PFSK-1 (cell line): Measurements from ENCODE around the gene SLC44A3.

Source experiments
- FOXP2 ChIP-seq: optimal IDR thresholded peaks from 2 replicates; pipeline ENCODE3; 2011; ENCODE audit warnings: borderline replicate concordance, control low read depth, inconsistent platforms; ENCODE audit not compliant: insufficient read depth; ENCODE audit errors: extremely low read length, extremely low read depth
- POLR2AphosphoS5 ChIP-seq: IDR thresholded peaks from 2 replicates; pipeline ENCODE4 v1.6.1; 2012; ENCODE audit warnings: low read depth, mild to moderate bottlenecking, control low read depth, low read length, moderate library complexity
- SIN3A ChIP-seq: IDR thresholded peaks from 2 replicates; pipeline ENCODE4 v1.6.1; 2012; ENCODE audit warnings: mild to moderate bottlenecking, low read length, moderate library complexity, borderline replicate concordance; ENCODE audit not compliant: insufficient read depth
- TAF1 ChIP-seq: IDR thresholded peaks from 2 replicates; pipeline ENCODE4 v1.6.1; 2012; ENCODE audit warnings: low read length, control low read depth, borderline replicate concordance; ENCODE audit not compliant: insufficient read depth
- TF ChIP-seq, protein P1 (sequence below), 2 experiments: IDR thresholded peaks; 2 replicates each; pipeline versions ENCODE4 v1.6.1 to v1.8.0; 2011 to 2012; ENCODE audit warnings: low read depth in 2 of 2, low read length in 2 of 2, control low read depth in 1 of 2, inconsistent platforms in 1 of 2, mild to moderate bottlenecking in 1 of 2, moderate library complexity in 1 of 2; ENCODE audit not compliant: insufficient read depth in 1 of 2

The SLC44A3 gene

DNA sequence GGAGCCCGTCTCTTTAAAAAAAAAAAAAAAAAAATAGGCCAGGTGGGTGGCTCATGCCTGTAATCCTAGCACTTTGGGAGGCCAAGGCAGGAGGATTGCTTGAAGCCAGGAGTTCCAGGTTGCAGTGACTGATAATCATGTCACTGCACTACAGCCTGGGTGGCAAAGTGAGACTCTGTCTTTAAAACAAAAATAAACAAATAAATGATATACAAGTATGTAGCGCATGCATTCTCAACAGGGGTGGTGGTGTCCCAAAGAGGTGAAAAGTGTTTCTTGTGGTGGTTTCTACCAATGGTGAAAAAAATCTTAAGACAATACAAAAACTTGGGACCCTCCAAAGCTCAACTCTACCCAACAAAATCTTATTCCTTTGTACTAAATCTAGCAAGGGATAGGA lies 88.8 kb downstream of the SLC44A3 start:
- TF ChIP-seq POLR2AphosphoS5: no peak
- TF ChIP-seq, protein P1, sequence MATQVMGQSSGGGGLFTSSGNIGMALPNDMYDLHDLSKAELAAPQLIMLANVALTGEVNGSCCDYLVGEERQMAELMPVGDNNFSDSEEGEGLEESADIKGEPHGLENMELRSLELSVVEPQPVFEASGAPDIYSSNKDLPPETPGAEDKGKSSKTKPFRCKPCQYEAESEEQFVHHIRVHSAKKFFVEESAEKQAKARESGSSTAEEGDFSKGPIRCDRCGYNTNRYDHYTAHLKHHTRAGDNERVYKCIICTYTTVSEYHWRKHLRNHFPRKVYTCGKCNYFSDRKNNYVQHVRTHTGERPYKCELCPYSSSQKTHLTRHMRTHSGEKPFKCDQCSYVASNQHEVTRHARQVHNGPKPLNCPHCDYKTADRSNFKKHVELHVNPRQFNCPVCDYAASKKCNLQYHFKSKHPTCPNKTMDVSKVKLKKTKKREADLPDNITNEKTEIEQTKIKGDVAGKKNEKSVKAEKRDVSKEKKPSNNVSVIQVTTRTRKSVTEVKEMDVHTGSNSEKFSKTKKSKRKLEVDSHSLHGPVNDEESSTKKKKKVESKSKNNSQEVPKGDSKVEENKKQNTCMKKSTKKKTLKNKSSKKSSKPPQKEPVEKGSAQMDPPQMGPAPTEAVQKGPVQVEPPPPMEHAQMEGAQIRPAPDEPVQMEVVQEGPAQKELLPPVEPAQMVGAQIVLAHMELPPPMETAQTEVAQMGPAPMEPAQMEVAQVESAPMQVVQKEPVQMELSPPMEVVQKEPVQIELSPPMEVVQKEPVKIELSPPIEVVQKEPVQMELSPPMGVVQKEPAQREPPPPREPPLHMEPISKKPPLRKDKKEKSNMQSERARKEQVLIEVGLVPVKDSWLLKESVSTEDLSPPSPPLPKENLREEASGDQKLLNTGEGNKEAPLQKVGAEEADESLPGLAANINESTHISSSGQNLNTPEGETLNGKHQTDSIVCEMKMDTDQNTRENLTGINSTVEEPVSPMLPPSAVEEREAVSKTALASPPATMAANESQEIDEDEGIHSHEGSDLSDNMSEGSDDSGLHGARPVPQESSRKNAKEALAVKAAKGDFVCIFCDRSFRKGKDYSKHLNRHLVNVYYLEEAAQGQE (IDR thresholded peaks at IDR 0.05; ENCODE audit: insufficient read depth in 1 of 2, low read depth in 2 of 2, low read length in 2 of 2): no peak
- no peak for TF ChIP-seq TAF1
- TF ChIP-seq FOXP2: no peak
- TF ChIP-seq SIN3A: no peak

DNA sequence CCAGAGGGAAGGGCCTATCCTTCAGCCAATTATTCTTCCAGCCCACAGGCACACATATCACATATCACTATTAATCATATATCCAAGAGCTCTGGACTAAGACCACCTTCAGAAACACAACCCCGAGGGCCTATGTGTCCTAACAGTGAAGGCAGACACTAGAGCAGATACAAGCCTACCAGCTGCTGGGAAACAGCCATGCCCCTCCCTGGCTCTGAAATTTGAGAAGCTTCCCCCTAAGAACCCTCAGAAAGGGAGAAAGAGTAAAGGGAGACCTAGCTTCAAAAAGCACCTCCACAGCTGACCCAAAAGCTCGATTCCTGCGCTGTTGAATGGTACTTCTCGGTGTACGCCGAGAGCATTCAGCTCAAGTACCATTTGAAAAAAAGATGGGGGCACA lies 89.3 kb downstream of the SLC44A3 start:
- TF ChIP-seq, protein P1 (IDR thresholded peaks at IDR 0.05; ENCODE audit: insufficient read depth in 1 of 2, low read depth in 2 of 2, low read length in 2 of 2): no peak
- TF ChIP-seq TAF1: no peak
- TF ChIP-seq SIN3A: no peak

- TF ChIP-seq SIN3A (no peak), POLR2AphosphoS5 (no peak), FOXP2 (no peak), TAF1 (no peak)
- TF ChIP-seq, protein P1 (IDR thresholded peaks at IDR 0.05; ENCODE audit: insufficient read depth in 1 of 2, low read depth in 2 of 2, low read length in 2 of 2): no peak
These were observed 92.4 kb downstream of the SLC44A3 start for GRCh38 chr1:94912263-94913184.

- TF ChIP-seq POLR2AphosphoS5 (no peak), SIN3A (no peak), FOXP2 (no peak), TAF1 (no peak)
- TF ChIP-seq, protein P1 (IDR thresholded peaks at IDR 0.05; ENCODE audit: insufficient read depth in 1 of 2, low read depth in 2 of 2, low read length in 2 of 2): no peak
These were observed 97.1 kb downstream of the SLC44A3 start for GRCh38 chr1:94917251-94917650.
